ENCODE results near the gene PLIN4.

Gene PLIN4

GRCh38 chr19:4502282-4503131, 15.8 kb downstream of the PLIN4 start:
- H3K9me3 ChIP-seq (ENCODE audit: low read depth, low read length): no peaks in the 10 kb centered on the region
- no peak for DNase-seq (ENCODE audit: low read depth, low spot score)
- no peak for TF ChIP-seq FOXP2 (optimal IDR thresholded peaks at IDR 0.05; ENCODE audit: control extremely low read depth, extremely low read length, insufficient read depth)
- TF ChIP-seq EZH2 (IDR thresholded peaks at IDR 0.05): no peak
- TF ChIP-seq POLR2AphosphoS5 (IDR thresholded peaks at IDR 0.05; ENCODE audit: borderline replicate concordance, low read depth, low read length): no peak
- H3K4me3 ChIP-seq: no peak overlapping the region
- H3K36me3 ChIP-seq (ENCODE audit: insufficient read depth, low read length): peaks cover 6% of the 10 kb centered on the region; the same call in 1 of the 2 replicates
- no peak overlapping the region for H3K27ac ChIP-seq
- H3K9ac ChIP-seq (ENCODE audit: insufficient read length): no peak overlapping the region

- Histone ChIP-seq H3K36me3 (ENCODE audit: insufficient read depth, low read length) (peaks cover 6% of the 10 kb centered on the region; the same call in 1 of the 2 replicates), H3K4me3 (no peak overlapping the region)
Measured at GRCh38 chr19:4501691-4502090, 16.6 kb downstream of the PLIN4 start.

GRCh38 chr19:4500841-4501591, 17.3 kb downstream of the PLIN4 start:
- Histone ChIP-seq H3K9ac (ENCODE audit: insufficient read length) (no peak overlapping the region), H3K9me3 (ENCODE audit: low read depth, low read length) (no peaks in the 10 kb centered on the region), H3K4me3 (no peak overlapping the region), H3K36me3 (ENCODE audit: insufficient read depth, low read length) (peaks cover 6% of the 10 kb centered on the region; the same call in 1 of the 2 replicates), H3K27ac (no peak overlapping the region)
- DNase-seq (ENCODE audit: low read depth, low spot score): no peak
- TF ChIP-seq POLR2AphosphoS5 (IDR thresholded peaks at IDR 0.05; ENCODE audit: borderline replicate concordance, low read depth, low read length) (no peak), EZH2 (IDR thresholded peaks at IDR 0.05) (no peak), FOXP2 (optimal IDR thresholded peaks at IDR 0.05; ENCODE audit: control extremely low read depth, extremely low read length, insufficient read depth) (no peak)

More at GRCh38 chr19:4501691-4502090, 16.6 kb downstream of the PLIN4 start:
- Histone ChIP-seq H3K9ac (ENCODE audit: insufficient read length) (no peak overlapping the region), H3K27ac (no peak overlapping the region), H3K9me3 (ENCODE audit: low read depth, low read length) (no peaks in the 10 kb centered on the region)
- no peak for DNase-seq (ENCODE audit: low read depth, low spot score)
- TF ChIP-seq POLR2AphosphoS5 (IDR thresholded peaks at IDR 0.05; ENCODE audit: borderline replicate concordance, low read depth, low read length) (no peak), FOXP2 (optimal IDR thresholded peaks at IDR 0.05; ENCODE audit: control extremely low read depth, extremely low read length, insufficient read depth) (no peak), EZH2 (IDR thresholded peaks at IDR 0.05) (no peak)

GRCh38 chr19:4499855-4500254, 18.4 kb downstream of the PLIN4 start:
- Histone ChIP-seq H3K36me3 (ENCODE audit: insufficient read depth, low read length) (peaks cover 6% of the 10 kb centered on the region; the same call in 1 of the 2 replicates), H3K4me3 (no peak overlapping the region), H3K27ac (no peak overlapping the region), H3K9ac (ENCODE audit: insufficient read length) (no peak overlapping the region), H3K9me3 (ENCODE audit: low read depth, low read length) (no peaks in the 10 kb centered on the region)
- no peak for TF ChIP-seq EZH2 (IDR thresholded peaks at IDR 0.05)
- DNase-seq (ENCODE audit: low read depth, low spot score): no peak

- Histone ChIP-seq H3K27ac (no peak overlapping the region), H3K9me3 (ENCODE audit: low read depth, low read length) (no peaks in the 10 kb centered on the region), H3K9ac (ENCODE audit: insufficient read length) (no peak overlapping the region), H3K36me3 (ENCODE audit: insufficient read depth, low read length) (peaks cover 6% of the 10 kb centered on the region; the same call in 1 of the 2 replicates), H3K4me3 (no peak overlapping the region)
- TF ChIP-seq FOXP2 (optimal IDR thresholded peaks at IDR 0.05; ENCODE audit: control extremely low read depth, extremely low read length, insufficient read depth) (no peak), POLR2AphosphoS5 (IDR thresholded peaks at IDR 0.05; ENCODE audit: borderline replicate concordance, low read depth, low read length) (no peak), EZH2 (IDR thresholded peaks at IDR 0.05) (no peak)
- no peak for DNase-seq (ENCODE audit: low read depth, low spot score)
Measured at GRCh38 chr19:4499318-4499717, 19.0 kb downstream of the PLIN4 start.

- no peaks in the 10 kb centered on the region for H3K9me3 ChIP-seq (ENCODE audit: low read depth, low read length)
Measured at GRCh38 chr19:4498694-4499093, 19.6 kb downstream of the PLIN4 start.

GRCh38 chr19:4497770-4498389, 20.4 kb downstream of the PLIN4 start:
- no peaks in the 10 kb centered on the region for H3K9me3 ChIP-seq (ENCODE audit: low read depth, low read length)
- no peak overlapping the region for H3K9ac ChIP-seq (ENCODE audit: insufficient read length)
- peaks cover 6% of the 10 kb centered on the region; the same call in 1 of the 2 replicates for H3K36me3 ChIP-seq (ENCODE audit: insufficient read depth, low read length)
- no peak overlapping the region for H3K4me3 ChIP-seq
- H3K27ac ChIP-seq: no peak overlapping the region
- DNase-seq (ENCODE audit: low read depth, low spot score): no peak
- TF ChIP-seq EZH2 (IDR thresholded peaks at IDR 0.05) (no peak), POLR2AphosphoS5 (IDR thresholded peaks at IDR 0.05; ENCODE audit: borderline replicate concordance, low read depth, low read length) (no peak), FOXP2 (optimal IDR thresholded peaks at IDR 0.05; ENCODE audit: control extremely low read depth, extremely low read length, insufficient read depth) (no peak)

More at GRCh38 chr19:4498694-4499093, 19.6 kb downstream of the PLIN4 start:
- Histone ChIP-seq H3K36me3 (ENCODE audit: insufficient read depth, low read length) (peaks cover 6% of the 10 kb centered on the region; the same call in 1 of the 2 replicates), H3K4me3 (no peak overlapping the region), H3K9ac (ENCODE audit: insufficient read length) (no peak overlapping the region), H3K27ac (no peak overlapping the region)
- no peak for DNase-seq (ENCODE audit: low read depth, low spot score)
- TF ChIP-seq EZH2 (IDR thresholded peaks at IDR 0.05): no peak
- no peak for TF ChIP-seq FOXP2 (optimal IDR thresholded peaks at IDR 0.05; ENCODE audit: control extremely low read depth, extremely low read length, insufficient read depth)
- no peak for TF ChIP-seq POLR2AphosphoS5 (IDR thresholded peaks at IDR 0.05; ENCODE audit: borderline replicate concordance, low read depth, low read length)

- no peak for DNase-seq (ENCODE audit: low read depth, low spot score)
- Histone ChIP-seq H3K4me3 (no peak overlapping the region), H3K9me3 (ENCODE audit: low read depth, low read length) (no peaks in the 10 kb centered on the region), H3K9ac (ENCODE audit: insufficient read length) (no peak overlapping the region), H3K27ac (no peak overlapping the region), H3K36me3 (ENCODE audit: insufficient read depth, low read length) (peaks cover 17% of the 10 kb centered on the region; the same call in 1 of the 2 replicates)
- TF ChIP-seq FOXP2 (optimal IDR thresholded peaks at IDR 0.05; ENCODE audit: control extremely low read depth, extremely low read length, insufficient read depth): no peak
- TF ChIP-seq EZH2 (IDR thresholded peaks at IDR 0.05): no peak
- TF ChIP-seq POLR2AphosphoS5 (IDR thresholded peaks at IDR 0.05; ENCODE audit: borderline replicate concordance, low read depth, low read length): no peak
Measured at GRCh38 chr19:4496304-4496703, 22.0 kb downstream of the PLIN4 start.

All from SK-N-MC (cell line).